Kidney epithelial cell (primary cell): ENCODE data around the gene ARL4C. TPM values are rescaled to one million over a fixed set of nuclear protein-coding genes. Genes with fewer than 3 reads are reported as not detected.
A peak's percentile ranks its signal among the peaks of the same experiment; 100 is the strongest.

Experiments used
- DNase-seq: peaks from one replicate; pipeline ENCODE4 v3.0.0-alpha.2; 2010; ENCODE audit warnings: low read depth
- H3K27me3 ChIP-seq: 2 replicates; pipeline ENCODE4 v1.6.0; 2011; ENCODE audit warnings: low read length; ENCODE audit not compliant: control insufficient read depth, insufficient read depth
- H3K36me3 ChIP-seq: 2 replicates; pipeline ENCODE4 v1.5.1; 2011; ENCODE audit warnings: low read length; ENCODE audit not compliant: control insufficient read depth, insufficient read depth
- H3K4me3 ChIP-seq: 2 replicates; pipeline ENCODE4 v1.5.1; 2011; ENCODE audit warnings: low read depth, mild to moderate bottlenecking, control low read depth, low read length
- CTCF ChIP-seq: IDR thresholded peaks from 2 replicates; pipeline ENCODE4 v1.5.1; 2011; ENCODE audit warnings: mild to moderate bottlenecking, moderate library complexity, low read length, control low read depth, inconsistent platforms; ENCODE audit not compliant: insufficient read depth, poor library complexity, severe bottlenecking
- total RNA-seq: library from RNA; depleted of rRNA; stranded (reverse); fragments of >200 nt; gene quantifications from 2 replicates; pipeline ENCODE4 v1.2.3, GENCODE V29; 2015

ARL4C gene
- total RNA-seq, 1 donor from 2014 or later, result 115 TPM

GRCh38 chr2:234446404-234447076, 50.3 kb downstream of the ARL4C start:
- Histone ChIP-seq H3K4me3 (no peak overlapping the region), H3K27me3 (no peaks in the 10 kb centered on the region), H3K36me3 (no peaks in the 10 kb centered on the region)
- no peak for DNase-seq
- no peak for TF ChIP-seq CTCF

DNA sequence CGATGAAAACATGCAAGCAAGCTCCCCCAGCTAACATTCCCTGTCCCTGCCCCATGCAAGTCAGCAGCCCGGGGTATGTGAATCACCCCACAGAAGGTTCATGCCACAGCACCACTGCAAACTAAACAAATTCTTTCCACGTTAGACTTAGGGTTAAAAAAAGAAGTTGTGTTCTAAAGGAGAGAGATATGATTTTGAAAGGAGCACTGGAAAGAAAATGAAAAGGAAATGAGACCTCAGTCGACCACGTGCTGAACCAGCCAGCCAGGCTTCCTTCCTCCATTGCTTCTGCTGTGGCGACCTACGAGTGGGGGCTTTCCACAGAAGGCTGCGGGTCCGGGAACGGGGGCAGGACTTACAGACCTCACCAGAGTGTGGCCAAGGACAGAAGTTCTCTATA, 52.0 kb downstream of the ARL4C start:
- TF ChIP-seq CTCF, result no peak
- peak; percentile 58 for DNase-seq
- no peaks in the 10 kb centered on the region for H3K36me3 ChIP-seq
- no peak overlapping the region for H3K4me3 ChIP-seq
- no peaks in the 10 kb centered on the region for H3K27me3 ChIP-seq

- H3K36me3 ChIP-seq, result no peaks in the 10 kb centered on the region
- H3K4me3 ChIP-seq, result no peak overlapping the region
- no peaks in the 10 kb centered on the region for H3K27me3 ChIP-seq
- no peak for TF ChIP-seq CTCF
- no peak for DNase-seq
Observed at GRCh38 chr2:234444242-234444730, 52.6 kb downstream of the ARL4C start.
